ENCODE data around the gene AP2A2. TPM values are rescaled to one million over a fixed set of nuclear protein-coding genes. Genes with fewer than 3 reads are reported as not detected.

AP2A2 gene
- total RNA-seq, 1 donor from 2014 or later = 48.5 TPM

DNA sequence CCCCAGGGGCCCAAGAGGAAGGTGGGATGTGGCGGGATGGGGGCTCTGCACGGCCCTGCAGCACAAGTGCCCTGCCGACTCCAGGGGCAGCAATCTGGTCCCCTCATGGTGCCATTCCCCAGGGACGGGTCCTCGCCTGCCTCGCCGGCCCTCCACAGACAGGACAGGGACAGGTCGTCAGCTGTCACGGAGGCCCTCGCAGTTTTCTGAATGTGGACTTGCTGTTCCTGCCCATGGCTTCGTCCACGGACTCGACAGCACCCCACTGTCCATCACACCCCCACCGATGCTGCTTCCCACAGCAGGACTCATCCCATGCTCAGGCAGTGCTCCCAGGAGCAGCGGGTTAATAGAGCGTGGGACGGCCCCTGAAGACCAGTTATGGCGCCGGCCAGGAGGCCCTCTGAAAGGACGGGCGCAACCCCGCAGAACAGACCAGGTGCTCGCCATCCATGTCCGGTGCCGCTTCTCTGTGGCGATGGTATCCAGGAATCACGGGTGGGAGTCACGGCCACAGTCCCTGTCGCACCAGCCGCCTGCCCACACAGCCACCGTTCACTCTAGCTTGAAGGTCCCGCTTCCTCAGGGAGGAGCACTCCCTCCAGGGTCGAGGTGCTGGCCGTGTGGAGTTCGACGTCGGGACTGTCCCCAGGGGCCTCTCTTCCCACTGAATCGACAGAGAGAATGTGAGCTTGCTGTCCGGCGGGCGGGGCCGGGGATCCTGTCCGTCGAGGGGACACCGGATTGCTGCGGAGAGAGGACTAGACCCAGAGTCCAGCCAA lies 130.5 kb downstream of the AP2A2 start:
- no peak overlapping the region for H3K4me3 ChIP-seq (ENCODE audit: low read depth, low read length)
- DNase-seq (ENCODE audit: low read depth) = no peak
- TF ChIP-seq, protein P1, sequence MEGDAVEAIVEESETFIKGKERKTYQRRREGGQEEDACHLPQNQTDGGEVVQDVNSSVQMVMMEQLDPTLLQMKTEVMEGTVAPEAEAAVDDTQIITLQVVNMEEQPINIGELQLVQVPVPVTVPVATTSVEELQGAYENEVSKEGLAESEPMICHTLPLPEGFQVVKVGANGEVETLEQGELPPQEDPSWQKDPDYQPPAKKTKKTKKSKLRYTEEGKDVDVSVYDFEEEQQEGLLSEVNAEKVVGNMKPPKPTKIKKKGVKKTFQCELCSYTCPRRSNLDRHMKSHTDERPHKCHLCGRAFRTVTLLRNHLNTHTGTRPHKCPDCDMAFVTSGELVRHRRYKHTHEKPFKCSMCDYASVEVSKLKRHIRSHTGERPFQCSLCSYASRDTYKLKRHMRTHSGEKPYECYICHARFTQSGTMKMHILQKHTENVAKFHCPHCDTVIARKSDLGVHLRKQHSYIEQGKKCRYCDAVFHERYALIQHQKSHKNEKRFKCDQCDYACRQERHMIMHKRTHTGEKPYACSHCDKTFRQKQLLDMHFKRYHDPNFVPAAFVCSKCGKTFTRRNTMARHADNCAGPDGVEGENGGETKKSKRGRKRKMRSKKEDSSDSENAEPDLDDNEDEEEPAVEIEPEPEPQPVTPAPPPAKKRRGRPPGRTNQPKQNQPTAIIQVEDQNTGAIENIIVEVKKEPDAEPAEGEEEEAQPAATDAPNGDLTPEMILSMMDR (conservative IDR thresholded peaks at IDR 0.05; ENCODE audit: low read depth, low read length) = no peak

DNA sequence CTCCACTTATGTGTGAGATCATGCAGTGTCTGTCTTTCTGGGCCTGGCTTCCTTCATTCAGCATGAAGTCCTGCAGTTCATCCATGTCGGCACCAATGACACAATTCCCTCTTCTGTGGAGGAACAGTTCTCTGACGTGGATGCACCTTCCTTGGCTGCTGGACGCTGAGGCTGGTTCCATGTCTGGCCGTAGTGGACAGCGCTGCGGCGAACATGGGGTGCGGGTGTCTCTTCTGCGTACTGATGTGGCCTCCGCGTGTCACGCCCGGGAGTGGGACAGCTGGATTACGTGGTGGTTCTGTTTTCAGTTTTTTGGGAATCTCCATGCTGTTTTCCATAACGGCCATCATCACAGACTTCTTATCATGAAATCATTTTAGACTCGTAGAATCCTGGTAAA lies 132.1 kb downstream of the AP2A2 start:
- no peak overlapping the region for H3K4me3 ChIP-seq (ENCODE audit: low read depth, low read length)
- TF ChIP-seq, protein P1 (conservative IDR thresholded peaks at IDR 0.05; ENCODE audit: low read depth, low read length) = no peak
- no peak for DNase-seq (ENCODE audit: low read depth)

DNA sequence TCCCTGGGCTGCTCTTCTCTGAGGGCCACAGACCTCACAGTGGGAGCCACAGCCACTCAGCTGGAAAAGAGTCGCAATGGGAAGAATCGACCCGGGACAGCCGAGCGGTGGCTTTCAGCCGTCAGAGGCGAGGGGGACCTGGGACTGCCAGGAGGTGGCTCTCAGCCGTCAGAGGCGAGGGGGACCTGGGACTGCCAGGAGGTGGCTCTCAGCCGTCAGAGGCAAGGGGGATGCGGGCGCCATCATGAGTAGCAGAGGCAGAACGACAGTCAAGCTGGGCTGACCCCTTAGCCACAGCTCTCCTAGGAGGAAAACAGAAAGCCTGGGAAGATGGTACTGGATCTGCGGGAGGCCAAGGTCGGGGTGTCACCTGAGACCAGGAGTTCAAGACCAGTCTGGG lies 134.1 kb downstream of the AP2A2 start:
- DNase-seq (ENCODE audit: low read depth) = no peak
- H3K4me3 ChIP-seq (ENCODE audit: low read depth, low read length) = no peak overlapping the region
- TF ChIP-seq, protein P1 (conservative IDR thresholded peaks at IDR 0.05; ENCODE audit: low read depth, low read length) = no peak

DNA sequence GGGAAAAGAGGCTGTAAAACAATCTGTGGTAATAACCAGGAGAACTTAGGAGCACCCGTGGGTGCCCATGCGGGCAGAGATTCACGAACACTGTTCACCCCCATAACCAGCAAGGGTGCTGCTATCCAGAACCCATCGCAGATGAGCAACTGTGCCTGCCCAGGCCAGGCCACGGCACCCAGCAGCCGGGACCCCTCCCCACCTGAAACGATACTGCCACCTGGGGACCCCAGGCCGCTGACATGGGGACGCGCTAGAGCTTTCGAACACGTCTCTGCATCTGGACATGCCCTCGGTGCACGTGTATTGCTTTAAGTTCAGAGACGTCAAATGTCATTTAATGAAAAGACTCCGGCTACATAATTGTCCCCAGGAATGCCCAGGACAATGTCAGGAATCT lies 134.7 kb downstream of the AP2A2 start:
- DNase-seq (ENCODE audit: low read depth) = no peak
- no peak overlapping the region for H3K4me3 ChIP-seq (ENCODE audit: low read depth, low read length)
- TF ChIP-seq, protein P1 (conservative IDR thresholded peaks at IDR 0.05; ENCODE audit: low read depth, low read length) = no peak

DNA sequence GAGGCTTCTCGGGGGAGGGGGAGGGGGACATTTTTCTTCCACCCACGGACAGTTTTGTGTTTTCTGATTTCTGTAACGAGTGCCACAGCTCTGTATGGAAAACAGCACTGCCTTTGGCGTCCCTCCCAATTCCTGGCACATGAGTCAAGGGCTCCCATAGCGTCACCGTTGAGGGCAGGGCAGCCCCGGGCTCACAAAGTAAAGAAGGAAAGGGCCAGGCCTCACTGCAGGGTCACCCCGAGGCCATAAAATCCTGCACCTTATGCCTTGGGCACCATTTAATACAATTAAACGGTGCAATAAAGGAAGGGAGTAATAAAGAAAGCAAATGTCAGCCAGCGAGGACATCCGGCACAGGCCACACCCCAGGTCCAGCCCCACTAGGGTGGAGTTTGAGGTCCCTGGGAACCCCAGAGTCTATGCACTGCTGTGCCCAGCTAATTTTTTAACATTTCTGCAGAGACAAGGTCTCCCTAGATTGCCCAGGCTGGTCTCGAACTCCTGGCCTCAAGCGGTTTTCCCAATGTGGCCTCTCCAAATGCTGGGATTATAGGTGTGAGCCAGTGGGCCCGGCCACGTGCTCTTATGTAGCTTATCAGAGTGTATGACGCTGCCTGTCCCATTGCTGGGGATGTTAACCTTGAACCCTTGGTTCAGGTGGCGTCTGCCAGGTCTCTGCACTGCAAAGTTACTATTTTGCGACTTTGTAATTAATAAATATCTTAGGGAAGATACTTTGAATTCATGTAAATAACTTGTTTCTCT lies 135.4 kb downstream of the AP2A2 start:
- no peak overlapping the region for H3K4me3 ChIP-seq (ENCODE audit: low read depth, low read length)
- TF ChIP-seq, protein P1 (conservative IDR thresholded peaks at IDR 0.05; ENCODE audit: low read depth, low read length) = no peak
- no peak for DNase-seq (ENCODE audit: low read depth)

Other genes with a start within 250 kb of the AP2A2 start
- gene DEAF1, start 230.6 kb upstream of the AP2A2 start, total RNA-seq = 38.2 and 40.4 TPM in 2 replicates
- gene TMEM80, start 230.1 kb upstream of the AP2A2 start, total RNA-seq = 10.7 and 20.8 TPM in 2 replicates
- 145 and 151 TPM in 2 replicates for gene EPS8L2, start 219.6 kb upstream of the AP2A2 start, total RNA-seq
- 332 and 365 TPM in 2 replicates for gene TALDO1, start 178.4 kb upstream of the AP2A2 start, total RNA-seq
- gene GATD1, start 148.4 kb upstream of the AP2A2 start, total RNA-seq = 32.6 and 68.8 TPM in 2 replicates
- 0.14 TPM in 1 of 2 replicates, not detected in the other for gene CEND1, start 135.8 kb upstream of the AP2A2 start, total RNA-seq
- 20.1 and 33.6 TPM in 2 replicates for gene SLC25A22, start 127.6 kb upstream of the AP2A2 start, total RNA-seq
- gene PIDD1, start 120.6 kb upstream of the AP2A2 start, total RNA-seq = 17.4 and 32.1 TPM in 2 replicates
- 663 and 837 TPM in 2 replicates for gene RPLP2, start 115.9 kb upstream of the AP2A2 start, total RNA-seq
- gene PNPLA2, start 107.0 kb upstream of the AP2A2 start, total RNA-seq = 19.1 and 34.7 TPM in 2 replicates
- gene CRACR2B, start 98.0 kb upstream of the AP2A2 start, total RNA-seq = 21.0 and 55.7 TPM in 2 replicates
- 538 and 626 TPM in 2 replicates for gene CD151, start 92.9 kb upstream of the AP2A2 start, total RNA-seq
- 166 and 213 TPM in 2 replicates for gene POLR2L, start 83.3 kb upstream of the AP2A2 start, total RNA-seq
- gene TSPAN4, start 83.0 kb upstream of the AP2A2 start, total RNA-seq = 118 and 188 TPM in 2 replicates
- gene CHID1, start 15.1 kb upstream of the AP2A2 start, total RNA-seq = 95.6 and 108 TPM in 2 replicates
- not detected in 2 replicates for gene MUC6, start 110.8 kb downstream of the AP2A2 start, total RNA-seq
- gene MUC2, start 149.0 kb downstream of the AP2A2 start, total RNA-seq = not detected in 2 replicates
- not detected in 2 replicates for gene MUC5AC, start 232.1 kb downstream of the AP2A2 start, total RNA-seq

All from epithelial cell of proximal tubule (primary cell).